ENCODE results near the gene LIPA.
"Not testable (repeated sequence)": the region's sequence is repeated elsewhere in the genome, so short reads cannot be mapped to it uniquely, and the experiment has no call there.

The LIPA gene

DNA sequence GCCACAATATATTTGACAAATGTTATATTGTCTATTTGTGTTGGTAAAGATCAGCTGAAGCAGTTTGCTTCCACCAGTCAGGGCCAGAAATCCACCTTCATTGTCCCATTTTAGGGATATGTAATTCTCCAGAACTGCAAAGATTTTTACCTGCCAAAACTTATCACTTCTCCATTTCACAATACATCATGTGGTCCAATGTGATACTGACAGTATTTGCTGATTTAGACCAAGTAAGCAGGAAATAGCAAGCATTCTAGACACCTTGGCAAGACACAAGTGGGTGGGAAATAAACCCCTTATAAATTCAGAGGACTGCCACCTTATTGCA lies 18.5 kb upstream of the LIPA start:
- no peak for DNase-seq (ENCODE audit: low spot score)

DNA sequence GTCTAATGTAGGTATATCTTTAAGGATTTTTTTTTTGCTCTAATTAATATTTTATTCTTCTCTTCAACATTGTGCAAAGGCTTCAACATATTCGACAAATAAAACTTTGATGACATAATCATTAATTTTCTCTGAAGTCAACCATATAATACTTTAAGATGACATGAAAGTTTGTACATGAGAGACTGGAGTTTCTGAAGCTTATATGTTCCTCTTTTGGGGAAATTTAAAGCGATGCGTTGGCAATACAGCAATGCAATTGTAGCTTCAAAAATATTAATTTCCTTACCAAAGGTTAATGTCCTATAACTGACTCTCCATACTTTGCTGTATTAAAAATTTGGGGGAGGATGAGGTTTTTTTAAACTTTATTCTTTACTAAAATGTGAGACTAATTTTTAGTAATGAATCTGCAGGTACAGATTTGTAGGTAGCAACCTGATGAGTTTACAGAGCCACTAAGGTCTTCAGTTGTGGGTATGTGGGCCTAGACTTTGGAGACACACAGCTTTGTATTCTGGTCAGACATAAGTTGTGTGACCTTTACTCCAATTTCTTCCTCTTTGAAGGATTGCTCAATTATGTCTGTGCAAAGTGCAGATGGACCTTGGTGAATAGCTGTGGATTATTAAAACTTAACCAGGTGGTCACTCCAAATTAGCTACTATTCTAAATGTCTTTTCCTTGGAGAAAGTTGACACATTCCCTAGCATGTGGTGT lies 18.0 kb upstream of the LIPA start:
- DNase-seq (ENCODE audit: low spot score) = no peak

DNA sequence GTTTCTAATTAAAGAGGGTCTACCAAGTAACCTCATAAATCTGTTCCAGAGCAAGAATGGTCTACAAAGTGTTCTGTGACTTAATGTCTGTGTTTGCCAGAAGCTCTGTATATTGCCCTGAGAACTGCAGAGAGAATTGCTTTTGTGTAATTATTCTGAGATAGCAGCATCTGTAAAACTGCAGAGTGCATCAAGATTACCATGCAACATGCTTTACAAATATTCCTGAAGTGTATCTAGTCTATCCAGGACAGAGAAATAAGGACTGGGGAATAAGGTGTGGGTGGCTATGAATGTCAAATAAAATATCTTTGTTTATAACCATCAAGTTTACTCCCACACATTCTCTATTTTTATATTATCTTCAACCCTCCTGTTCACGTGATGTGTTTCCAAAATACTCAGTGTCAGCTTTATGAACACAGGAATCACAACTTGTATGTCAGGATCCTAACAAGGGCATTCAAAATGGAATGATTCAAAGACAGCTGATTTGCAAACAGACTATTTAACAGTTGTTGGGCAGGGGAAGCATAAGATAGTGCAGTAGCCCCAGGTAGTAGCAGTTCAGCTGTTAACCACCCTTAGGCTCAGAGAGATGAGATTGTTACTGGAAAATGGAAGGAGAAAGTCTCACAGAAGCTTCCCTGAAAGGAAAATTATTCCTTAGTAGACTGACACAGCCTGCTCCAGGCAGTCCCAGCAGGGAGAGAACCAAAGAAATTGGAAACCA lies 15.3 kb upstream of the LIPA start:
- DNase-seq (ENCODE audit: low spot score) = no peak

DNA sequence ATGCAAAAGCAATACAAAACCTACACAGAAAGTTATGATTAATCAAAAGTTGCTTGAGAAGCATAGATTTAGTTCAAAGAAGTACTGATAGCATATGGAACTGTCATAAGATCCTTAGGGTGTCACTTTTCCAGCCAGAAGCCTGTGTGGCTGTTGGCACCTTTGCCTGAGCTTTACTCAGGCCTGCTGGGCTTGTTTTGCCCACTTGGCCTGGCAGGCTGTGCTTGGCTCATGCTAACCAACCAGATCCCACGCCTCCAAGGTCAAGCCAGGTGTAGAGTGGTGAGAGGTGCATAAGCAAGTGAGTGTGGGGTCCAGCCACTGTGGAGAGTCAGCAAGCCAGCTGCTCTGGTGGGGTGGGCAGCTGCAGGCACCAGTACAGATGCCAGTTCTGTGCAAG lies 12.0 kb upstream of the LIPA start:
- DNase-seq (ENCODE audit: low spot score) = no peak

DNA sequence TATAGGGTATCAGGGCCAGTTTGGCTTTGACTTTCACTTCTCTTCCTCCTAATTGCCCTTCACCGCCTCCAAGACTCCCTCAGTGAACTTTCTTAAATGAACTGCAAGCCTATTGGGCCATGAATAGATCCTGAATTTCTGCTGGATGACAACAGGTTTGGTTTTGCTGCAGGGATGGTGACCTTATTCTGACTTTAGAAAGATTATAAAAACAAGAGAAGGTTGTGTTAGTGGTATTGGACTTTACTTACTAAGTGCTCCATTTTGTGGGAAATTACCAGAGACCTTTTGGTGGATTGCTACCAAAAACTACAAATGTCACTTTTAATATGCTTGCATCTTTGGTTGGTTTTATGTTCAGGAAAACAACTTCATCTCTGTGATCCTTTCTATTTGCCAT lies 11.5 kb upstream of the LIPA start:
- no peak for DNase-seq (ENCODE audit: low spot score)

DNA sequence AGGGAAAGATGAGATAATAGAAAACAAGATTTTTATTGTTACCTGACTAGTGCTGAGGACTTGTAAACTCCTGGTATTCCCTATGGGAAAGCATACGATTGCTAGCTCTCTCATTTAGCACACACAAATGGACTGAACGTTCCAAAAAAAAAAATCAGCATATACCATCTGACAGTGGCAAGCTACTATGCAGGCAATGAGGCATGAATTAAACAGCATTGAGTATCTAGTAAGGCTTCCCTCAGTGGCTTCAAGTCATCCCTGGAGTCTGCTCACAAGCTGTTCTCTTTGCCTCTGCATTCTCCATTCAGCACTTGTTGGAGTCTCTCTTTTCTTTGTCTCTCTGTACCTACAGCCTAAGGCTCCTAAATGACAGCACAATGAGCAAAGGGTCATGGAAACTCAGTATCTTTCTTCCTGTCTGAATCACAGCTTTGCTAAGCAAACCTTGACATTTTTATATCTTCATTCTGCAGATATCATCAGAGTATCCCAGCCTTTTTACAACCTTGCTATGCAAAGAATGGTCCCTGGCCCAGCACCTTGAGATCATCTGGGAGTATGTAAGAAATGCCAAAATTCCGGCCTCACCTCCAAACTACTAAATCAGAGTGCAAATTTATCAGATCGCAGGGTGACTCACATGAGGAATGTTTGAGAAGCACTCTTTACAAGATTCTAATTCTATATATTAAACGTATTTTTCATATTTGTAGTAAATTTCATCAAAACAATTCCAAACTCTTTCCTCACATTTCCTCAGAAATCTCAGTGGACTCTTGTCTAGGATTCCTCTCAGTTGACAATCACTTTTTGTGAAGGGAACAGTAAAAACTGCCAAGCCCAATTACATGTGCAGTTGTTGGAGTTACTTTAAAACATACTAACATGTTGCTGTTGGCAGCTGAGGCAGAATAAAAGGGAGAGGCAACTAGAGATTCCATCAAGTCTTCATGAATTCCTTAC lies 10.8 kb upstream of the LIPA start:
- DNase-seq (ENCODE audit: low spot score) = no peak

DNA sequence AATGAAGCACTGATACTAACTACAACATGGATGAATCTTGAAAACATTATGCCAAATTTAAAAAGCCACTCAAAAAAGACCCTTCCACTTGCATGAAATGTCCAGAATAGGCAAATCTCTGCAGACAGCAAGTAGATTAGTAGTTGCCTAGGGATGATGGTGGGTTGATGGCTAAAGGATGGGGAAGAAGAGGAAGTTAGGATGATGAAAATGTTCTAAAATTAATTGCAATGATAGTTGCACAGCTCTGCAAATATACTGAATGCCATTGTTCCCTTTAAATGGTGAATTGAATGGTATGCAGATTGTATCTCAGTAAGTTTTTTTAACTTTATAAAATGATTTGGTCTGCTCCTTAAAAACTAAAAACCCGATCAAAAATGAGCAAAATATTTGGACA lies 7.3 kb upstream of the LIPA start:
- DNase-seq (ENCODE audit: low spot score) = no peak

DNA sequence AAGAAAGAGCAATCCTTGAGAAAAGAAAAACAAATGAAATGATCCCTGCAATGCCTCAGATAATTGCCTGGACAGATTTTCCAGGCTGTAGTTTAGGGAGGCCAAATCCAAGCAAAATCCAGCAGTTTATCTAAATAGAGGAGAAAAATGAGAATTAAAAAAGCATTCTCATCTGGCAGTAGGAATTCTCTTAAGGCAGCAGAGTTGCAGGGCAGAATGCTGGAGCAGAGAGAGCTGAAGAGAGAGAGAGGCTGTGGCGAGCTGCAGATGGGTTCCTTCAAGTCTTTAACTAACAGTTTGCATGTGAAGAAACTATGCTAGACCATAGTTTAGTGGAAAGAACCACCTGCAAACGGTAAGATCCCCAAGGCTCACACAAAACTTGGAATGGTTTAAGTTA lies 6.0 kb upstream of the LIPA start:
- no peak for DNase-seq (ENCODE audit: low spot score)

DNA sequence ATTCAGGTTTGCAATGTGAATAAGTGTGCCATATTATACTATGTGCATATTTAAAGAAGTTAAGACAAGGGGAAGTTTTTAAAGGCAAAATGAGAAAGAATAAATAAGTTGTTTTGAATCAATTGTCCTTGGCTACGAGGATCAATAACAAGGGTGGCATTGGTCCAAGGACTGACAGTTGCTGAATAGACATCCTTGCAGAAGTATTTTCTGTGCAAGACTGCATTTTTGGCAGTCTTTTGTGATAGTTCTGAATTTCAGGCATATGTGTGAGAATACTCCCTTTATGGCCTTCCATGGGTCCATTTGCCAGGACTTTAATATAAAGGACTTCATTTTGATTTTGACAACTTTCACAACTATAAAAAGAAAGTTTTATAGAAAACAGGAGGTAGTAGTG lies 5.4 kb upstream of the LIPA start:
- no peak for DNase-seq (ENCODE audit: low spot score)

DNA sequence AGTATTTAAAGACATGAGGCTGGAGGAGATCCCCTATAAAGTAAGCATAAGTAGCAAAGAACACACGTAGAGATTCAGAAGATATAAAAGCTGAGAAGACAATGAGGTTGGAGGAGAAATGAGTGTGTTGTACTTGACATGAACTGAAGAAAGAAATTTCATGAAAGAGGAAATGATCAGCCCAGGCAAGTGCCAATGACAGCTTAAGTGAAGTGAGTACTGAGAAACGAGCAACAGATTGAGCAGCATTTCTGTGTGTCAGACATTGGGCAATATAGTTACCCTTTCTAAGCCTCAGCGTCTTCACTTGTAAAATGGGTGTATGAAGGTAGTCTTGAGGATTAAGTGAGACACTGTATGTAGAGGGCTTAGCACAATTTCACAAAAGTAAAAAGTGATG lies 4.8 kb upstream of the LIPA start:
- no peak for DNase-seq (ENCODE audit: low spot score)

DNA sequence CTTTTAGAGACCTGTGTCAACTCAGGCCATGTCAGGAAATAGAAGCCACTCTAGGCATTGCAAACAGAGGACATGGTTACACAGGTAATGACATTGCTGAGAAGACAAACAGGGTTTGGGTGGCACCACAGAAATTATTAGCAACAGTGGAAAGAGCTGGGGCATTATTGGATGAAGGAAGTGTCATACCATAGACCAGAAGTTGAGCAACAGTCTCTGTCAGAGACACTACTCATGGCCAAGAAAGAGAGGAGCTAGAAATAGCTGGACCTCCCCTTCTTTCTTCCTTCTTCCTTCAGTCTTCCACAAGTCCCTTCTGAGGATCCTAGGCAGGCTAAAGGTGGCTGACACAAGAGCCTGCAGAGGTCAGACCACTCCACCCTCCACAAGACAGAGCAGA lies 4.2 kb upstream of the LIPA start:
- no peak for DNase-seq (ENCODE audit: low spot score)

DNA sequence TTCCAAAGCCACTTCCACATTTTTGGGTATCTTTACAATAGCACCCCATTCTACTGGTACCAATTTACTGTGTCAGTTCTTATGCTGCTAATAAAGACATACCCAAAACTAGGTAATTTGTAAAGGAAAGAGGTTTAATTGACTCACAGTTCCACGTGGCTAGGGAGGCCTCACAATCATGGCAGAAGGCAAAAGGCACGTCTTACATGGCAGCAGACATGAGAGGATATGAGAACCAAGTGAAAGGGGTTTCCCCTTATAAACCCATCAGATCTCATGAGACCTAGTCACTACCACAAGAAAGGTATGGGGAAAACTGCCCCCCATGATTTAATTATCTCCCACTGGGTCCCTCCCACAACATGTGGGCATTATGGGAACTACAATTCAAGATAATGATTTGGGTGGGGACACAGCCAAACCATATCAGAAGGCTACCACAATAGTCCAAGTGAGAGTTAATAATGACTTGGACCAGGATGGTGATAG lies 3.6 kb upstream of the LIPA start:
- not testable (repeated sequence) for DNase-seq (ENCODE audit: low spot score)

DNA sequence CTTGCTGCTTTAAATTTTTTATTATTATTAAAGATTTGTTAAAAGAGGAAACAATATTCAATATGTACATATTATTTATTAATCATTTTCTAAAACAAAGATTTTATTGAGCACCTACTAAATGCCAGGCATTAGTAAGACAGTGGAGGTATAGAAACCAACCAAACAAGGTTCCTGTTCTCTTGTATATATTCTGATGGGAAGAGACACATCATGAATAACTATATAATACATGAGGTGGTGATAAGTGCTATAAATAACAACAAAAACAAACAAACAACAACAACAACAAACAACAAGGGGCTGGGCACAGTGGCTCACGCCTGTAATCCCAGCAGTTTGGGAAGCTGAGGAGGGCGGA lies 630 bp upstream of the LIPA start:
- no peak for DNase-seq (ENCODE audit: low spot score)

DNA sequence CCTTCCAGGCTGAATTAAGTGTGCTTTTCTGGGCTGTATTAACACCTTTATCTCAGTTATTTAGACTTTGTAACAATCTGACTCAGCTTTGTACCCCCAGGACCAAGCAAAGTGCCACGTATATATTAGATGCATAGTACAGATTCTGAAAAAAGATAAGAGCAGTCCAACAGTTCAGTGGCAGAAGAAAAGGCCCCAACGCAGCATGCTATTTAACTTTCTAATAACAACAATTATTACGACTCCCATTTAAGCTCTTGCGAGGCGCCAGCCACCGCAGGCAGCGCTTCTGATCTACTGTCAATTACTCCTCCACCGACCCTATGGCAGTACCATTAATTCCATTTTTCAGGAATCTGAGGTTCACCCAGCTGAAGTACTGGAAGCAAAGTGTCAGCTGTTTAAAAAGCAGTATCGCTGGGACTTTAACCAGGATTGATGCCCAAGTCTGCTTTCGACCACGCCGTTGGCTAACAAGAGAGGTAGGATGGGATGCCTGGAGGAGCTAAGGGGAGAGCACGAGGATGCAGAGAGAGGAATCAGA lies 638 bp downstream of the LIPA start:
- DNase-seq (ENCODE audit: low spot score) = no peak

DNA sequence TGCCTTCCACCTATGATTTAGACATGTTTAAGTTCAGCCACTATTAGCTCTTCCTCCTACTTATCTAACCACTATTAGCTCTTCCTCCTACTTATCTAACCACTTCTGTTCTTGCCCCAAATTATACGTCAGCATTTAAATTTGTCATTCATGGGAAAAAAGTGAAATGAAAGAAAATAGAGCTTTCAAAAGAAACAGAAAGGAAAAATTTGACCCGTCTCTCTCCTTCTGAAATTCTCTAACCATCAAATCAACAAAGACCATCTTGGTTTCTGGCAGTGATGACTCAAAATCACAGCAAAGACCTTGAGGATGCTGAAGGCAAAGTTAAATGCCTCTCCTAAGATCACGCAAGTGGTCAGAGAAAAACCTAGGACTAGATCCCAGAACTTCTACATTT lies 2.6 kb downstream of the LIPA start:
- no peak for DNase-seq (ENCODE audit: low spot score)

DNA sequence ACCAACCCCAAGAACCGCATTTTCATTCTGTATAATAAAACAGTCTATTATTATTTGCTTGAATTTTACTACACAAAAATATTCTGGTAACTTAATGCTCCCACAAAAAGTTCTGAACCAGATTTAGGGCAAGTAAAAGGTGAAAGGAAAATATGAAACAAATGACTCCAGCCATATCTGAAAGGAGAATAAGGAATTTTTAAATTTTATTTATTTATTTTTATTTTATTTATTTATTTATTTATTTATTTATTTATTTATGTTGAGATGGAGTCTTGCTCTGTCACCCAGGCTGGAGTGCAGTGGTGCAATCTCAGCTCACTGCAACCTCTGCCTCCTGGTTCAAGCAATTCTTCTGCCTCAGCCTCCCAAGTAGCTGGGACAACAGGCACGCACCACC lies 4.0 kb downstream of the LIPA start:
- DNase-seq (ENCODE audit: low spot score) = not testable (repeated sequence)

DNA sequence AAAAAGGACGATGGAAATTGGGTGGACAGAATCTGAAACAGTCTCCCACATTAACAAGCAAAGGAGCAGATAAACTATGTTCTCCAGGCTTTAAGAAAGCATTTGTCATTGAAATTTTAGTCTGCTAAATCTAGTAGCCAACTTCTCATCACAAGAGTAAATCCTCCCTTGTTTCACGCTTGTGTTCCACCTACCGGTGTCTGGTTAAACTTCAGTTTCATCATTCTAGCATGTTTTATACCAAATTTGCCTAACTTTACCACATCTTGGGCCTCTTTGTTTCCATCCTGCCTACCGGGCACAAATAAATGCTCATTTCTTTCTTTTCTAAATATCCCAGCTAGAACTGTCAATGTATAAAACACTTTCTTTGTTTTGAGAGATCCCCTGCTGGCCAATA lies 5.8 kb downstream of the LIPA start:
- DNase-seq (ENCODE audit: low spot score) = no peak

DNA sequence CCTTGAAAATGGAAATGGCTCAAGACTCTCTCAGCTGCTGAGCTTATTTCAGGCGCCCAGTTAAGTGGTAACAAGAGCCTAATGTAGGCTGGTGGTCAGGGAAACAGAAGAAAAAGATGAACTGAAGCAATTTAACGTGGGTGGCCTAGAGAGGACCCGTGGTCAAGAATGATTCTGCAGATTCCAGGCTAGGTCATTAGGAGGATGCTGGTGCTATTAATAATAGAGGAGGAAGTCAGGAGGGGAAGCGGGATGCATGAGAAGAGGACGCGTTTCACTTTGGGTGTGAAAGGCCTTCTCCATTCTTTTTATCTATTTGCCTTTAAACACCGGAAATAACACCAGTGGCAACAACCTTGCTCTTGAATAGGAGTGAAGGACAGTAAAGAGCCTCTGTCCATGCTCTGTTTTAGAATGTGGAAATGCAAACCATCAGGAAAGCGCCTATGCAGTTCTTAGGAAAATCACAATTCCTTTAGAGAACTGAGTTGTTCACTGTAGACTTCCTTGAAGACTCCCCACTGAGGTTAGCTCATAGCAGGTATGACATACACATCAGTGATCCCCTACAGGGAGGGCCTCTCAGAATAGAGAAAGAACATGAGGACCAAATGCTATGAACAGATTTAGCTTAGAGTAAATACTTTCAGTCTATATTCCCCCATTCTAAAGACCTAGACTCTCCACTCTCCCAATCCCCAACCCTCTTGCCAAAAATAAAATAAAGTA lies 8.6 kb downstream of the LIPA start:
- peak; percentile 25 for DNase-seq (ENCODE audit: low spot score)

DNA sequence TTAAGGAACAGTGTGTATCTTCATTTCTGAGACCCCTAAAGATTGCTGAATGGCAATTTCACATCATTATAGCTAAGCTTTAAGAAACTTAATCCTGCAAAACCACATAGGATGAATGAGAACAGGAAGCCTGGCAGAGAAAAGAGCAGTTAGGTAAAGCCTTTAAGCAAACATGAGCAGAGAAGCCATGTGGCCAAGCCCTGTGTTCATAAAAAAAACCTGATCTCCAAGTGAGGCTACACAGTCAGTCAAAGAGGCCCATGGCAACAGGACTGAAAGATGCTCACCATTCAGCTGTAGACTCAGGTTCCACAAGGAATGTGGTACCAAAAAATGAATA lies 9.3 kb downstream of the LIPA start:
- no peak for DNase-seq (ENCODE audit: low spot score)

DNA sequence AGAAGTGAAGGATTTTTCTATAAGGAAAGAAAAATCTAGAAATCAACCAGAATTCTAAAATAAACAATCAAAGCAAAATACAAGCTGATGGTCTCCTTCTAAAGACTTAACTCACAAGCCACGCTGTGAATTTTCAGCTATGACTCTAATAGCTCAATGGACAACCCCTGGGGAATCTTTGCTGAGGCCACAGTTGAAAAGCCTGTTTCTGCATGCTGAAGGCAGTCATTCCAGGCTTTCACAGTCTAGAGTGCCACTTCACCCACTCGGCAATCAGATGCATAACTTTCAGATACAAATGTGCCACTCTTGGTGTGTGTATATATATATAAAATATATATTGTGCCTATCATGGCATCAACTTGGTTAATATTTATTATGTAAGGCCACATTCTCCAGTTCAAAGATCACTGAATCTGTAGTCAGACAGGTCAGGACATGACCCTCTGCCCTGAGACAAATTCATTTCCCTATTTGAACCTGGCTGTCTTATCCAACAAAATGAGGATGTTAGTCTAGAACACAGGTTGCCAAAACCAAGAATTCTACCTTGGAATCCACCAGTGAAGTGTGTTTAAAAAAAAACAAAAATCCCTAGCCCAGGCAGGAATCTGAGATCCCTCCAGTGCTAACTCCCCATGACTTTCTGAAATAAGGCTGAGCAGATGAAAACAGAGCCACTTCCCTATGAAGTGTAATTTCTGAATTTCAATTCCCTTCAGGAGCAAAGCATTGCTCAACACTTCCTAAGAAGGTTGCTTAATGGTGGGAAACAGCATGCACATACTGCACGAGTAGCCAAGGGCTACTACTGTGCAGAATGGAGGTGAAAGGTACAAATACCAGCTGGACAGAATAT lies 9.9 kb downstream of the LIPA start:
- DNase-seq (ENCODE audit: low spot score) = no peak

DNA sequence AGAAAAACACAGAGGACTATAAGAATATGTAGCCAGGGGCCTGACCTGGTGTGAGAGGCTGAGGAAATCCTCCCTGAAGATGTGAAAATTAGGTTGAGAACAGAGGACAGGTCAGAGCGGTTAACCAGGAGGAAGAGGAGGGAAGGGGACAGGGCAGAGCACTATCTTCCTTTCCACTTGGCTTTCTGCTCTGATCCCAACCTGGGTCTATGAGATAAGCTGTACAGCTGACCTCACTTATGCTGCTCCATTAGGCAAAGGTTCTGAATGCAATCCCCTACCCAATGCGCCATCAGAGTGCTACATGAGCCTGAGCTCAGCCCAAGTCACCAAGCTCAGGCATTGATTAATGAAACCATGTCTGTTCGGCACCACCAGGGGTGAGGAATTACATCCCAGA lies 10.5 kb downstream of the LIPA start:
- DNase-seq (ENCODE audit: low spot score) = no peak

All from kidney capillary endothelial cell (primary cell).